Colonic mucosa (tissue), 4 donors: ENCODE data around the gene BRAT1. TPM values are rescaled to one million over a fixed set of nuclear protein-coding genes. Genes with fewer than 3 reads are reported as not detected.

Experiments used
- DNase-seq: peaks from one replicate; pipeline ENCODE4 v3.0.0-alpha.2; 2020
- H3K27ac ChIP-seq: fragments of 200-600 bp; one replicate; pipeline ENCODE4 v1.8.0; 2021
- H3K27me3 ChIP-seq: fragments of 200-600 bp; one replicate; pipeline ENCODE4 v1.8.0; 2021
- H3K36me3 ChIP-seq: fragments of 200-600 bp; one replicate; pipeline ENCODE4 v1.8.0; 2021
- H3K4me1 ChIP-seq: fragments of 200-600 bp; one replicate; pipeline ENCODE4 v1.8.0; 2021; ENCODE audit warnings: mild to moderate bottlenecking
- H3K4me3 ChIP-seq: fragments of 200-600 bp; one replicate; pipeline ENCODE4 v1.8.0; 2021
- H3K9ac ChIP-seq, 2 donors: one replicate each; pipeline ENCODE4 v1.7.0; 2013; ENCODE audit warnings: control low read depth in 2 of 2, low read depth in 2 of 2, low read length in 2 of 2
- H3K9me3 ChIP-seq: fragments of 200-600 bp; one replicate; pipeline ENCODE4 v1.8.0; 2021
- CTCF ChIP-seq: fragments of 200-600 bp; IDR thresholded peaks from one replicate; pipeline ENCODE4 v1.8.0; 2022; ENCODE audit warnings: antibody characterized with exemption, mild to moderate bottlenecking
- intact Hi-C: fragments of 100-400 bp; cut with DNase I; formaldehyde crosslinking; loops from one replicate; pipeline ENCODE4 v1.14.1; 2022
- total RNA-seq, 2 donors: library from RNA; stranded (reverse); fragmentation: NEBNext Ultra II Directional in 1 of 2; extraction: Animal tissue kit (Norgen Biotek cat#: 25700) in 1 of 2; gene quantifications; one replicate each; pipeline ENCODE4 v1.2.1, GENCODE V29; 2021
- donor health status: healthy.
- donor health status: DM: no; HTN: no; CAD: no.
- donor health status: DM: no; HTN: no; CAD: no.

Gene BRAT1
- total RNA-seq = 10 to 100 TPM; 19.3 to 40.0 TPM

- peak within 1 kb of the TSS; percentile 98 for H3K27ac ChIP-seq
- peak within 1 kb of the TSS; percentile 70 to 98 for H3K9ac ChIP-seq
- no peaks in the 10 kb centered on the region for H3K9me3 ChIP-seq
- intact Hi-C loops = no loop called here
- DNase-seq = peak; percentile 98
- no peaks in the 10 kb centered on the region for H3K36me3 ChIP-seq
- no peaks in the 10 kb centered on the region for H3K27me3 ChIP-seq
- peaks cover 15% of the 10 kb centered on the region for H3K4me1 ChIP-seq
- peak; percentile 23 for TF ChIP-seq CTCF
- peak within 1 kb of the TSS; percentile 95 for H3K4me3 ChIP-seq
These were observed at the start of gene BRAT1 for GRCh38 chr7:2555121-2556052. Gene BRAT1, minus strand, starts transcription at chr7:2555524. Its CDS starts 1,093 bp downstream, at chr7:2554431.

DNA sequence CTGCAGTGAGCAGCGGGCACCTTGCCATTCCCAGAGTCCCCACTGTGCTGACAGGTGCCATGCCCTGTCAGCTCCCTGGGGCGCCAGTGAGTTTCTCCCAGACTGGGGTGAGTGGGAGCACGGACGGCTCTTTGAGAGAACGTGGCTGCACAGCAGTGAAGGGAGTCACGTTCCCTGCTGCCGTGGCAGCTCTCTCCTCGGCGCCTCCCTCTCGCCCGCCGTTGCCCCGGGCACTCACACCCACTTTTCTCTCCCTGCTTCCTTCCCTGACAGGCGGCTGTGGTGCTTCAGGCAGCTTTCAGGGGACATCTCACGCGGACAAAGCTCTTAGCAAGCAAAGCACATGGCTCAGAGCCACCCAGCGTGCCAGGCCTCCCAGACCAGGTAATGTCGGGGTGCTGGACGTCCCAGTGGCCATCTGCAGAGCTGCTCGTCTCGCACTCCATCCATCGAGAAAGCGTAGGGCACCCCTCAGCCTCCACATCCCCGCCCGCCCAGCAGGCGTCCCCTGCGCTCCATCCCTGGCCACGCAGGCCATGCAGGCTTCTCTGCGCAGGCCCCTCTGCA lies 49.4 kb upstream of the BRAT1 start:
- H3K27ac ChIP-seq = no peak overlapping the region
- H3K9ac ChIP-seq = no peak overlapping the region
- H3K27me3 ChIP-seq = no peaks in the 10 kb centered on the region
- no peak overlapping the region for H3K4me3 ChIP-seq
- H3K36me3 ChIP-seq = no peaks in the 10 kb centered on the region
- no peaks in the 10 kb centered on the region for H3K4me1 ChIP-seq
- intact Hi-C loops = no loop called here
- no peak for TF ChIP-seq CTCF
- H3K9me3 ChIP-seq = no peaks in the 10 kb centered on the region
- DNase-seq = no peak

DNA sequence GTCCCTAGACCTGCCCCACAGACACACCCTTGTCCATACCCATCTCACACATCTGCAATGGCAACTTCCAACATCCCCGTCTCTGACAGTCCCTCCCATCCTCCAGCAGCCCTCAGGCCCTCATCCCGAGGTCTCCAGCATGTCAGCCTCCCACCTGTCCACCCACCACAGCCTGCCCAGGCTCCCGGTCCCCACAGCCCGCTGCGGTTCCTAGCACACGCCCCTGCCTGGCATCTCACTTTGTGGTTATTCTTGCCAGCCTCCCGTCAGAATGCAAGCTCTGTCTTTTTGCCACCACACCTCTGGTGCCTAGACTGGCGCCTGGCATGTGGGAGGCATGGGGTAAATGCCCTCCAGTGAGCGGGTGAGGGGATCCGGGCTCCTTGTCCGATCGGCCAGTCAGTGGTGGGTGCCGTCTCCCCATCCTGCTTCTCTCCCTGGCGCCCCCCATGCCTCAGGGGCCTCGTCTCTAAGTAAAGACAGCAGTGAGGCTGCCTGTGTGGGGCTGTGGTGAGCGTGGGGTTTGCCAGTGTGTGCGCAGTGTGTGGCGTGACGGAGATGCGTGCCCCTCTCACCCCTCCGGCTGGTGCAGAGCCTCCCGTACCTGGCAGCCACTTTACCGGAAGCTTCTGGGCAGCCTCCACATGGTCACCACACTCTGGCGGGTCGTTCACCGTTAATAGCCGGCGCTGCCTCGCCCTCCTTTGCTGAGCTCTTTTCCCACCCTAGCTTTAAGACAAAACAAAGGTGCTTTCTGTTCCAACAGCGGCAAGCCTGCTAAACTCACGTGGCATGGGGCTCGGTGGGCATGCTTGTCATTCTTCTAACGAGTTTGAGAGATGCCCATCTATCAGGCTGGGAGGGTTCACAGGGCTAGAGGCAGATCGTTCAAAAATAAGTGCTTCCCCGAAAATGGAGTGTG lies 48.0 kb upstream of the BRAT1 start:
- no peaks in the 10 kb centered on the region for H3K4me1 ChIP-seq
- TF ChIP-seq CTCF = no peak
- H3K9ac ChIP-seq = no peak overlapping the region
- H3K27me3 ChIP-seq = no peaks in the 10 kb centered on the region
- no peak overlapping the region for H3K4me3 ChIP-seq
- DNase-seq = no peak
- H3K27ac ChIP-seq = no peak overlapping the region
- intact Hi-C loops = no loop called here
- no peaks in the 10 kb centered on the region for H3K36me3 ChIP-seq
- no peaks in the 10 kb centered on the region for H3K9me3 ChIP-seq

DNA sequence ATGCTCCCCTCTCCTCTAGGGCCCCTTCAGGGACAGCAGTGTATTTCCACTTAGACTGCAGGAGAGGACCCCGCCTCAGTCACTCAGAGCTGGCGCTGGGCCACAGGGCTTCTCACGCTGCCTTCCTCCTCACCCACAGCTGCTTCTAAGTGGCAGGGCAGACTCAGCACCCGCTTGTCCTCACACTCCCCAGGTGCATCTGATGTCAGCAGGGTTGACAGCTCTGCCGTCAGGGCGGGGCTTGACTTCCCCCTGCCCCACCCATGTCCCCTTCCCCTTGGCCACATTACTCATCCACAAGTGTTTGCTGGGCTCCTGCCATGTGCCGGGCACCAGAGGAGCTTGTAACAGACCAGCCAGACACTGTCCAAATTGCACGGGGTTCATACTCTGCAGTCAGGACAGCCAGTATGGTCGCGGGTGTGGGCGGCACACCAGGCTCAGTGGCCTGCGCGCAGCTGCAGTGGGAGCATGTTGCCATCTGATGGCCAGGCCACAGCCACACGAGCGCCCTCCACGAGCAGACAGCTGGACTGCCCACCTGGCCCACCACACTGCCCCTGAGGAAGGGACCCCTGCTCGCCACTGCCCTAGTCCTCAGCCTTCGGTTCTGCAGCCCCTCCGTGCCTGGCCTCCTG lies 47.2 kb upstream of the BRAT1 start:
- H3K36me3 ChIP-seq = no peaks in the 10 kb centered on the region
- H3K9me3 ChIP-seq = no peaks in the 10 kb centered on the region
- no peak for TF ChIP-seq CTCF
- H3K4me1 ChIP-seq = no peaks in the 10 kb centered on the region
- intact Hi-C loops = no loop called here
- H3K27ac ChIP-seq = no peak overlapping the region
- no peak overlapping the region for H3K4me3 ChIP-seq
- no peaks in the 10 kb centered on the region for H3K27me3 ChIP-seq
- H3K9ac ChIP-seq = no peak overlapping the region
- no peak for DNase-seq

GRCh38 chr7:2601907-2602306 lies 46.6 kb upstream of the BRAT1 start:
- Histone ChIP-seq H3K27ac (no peak overlapping the region), H3K4me1 (no peaks in the 10 kb centered on the region), H3K4me3 (no peak overlapping the region), H3K9me3 (no peaks in the 10 kb centered on the region), H3K9ac (no peak overlapping the region), H3K36me3 (no peaks in the 10 kb centered on the region), H3K27me3 (no peaks in the 10 kb centered on the region)
- no peak for DNase-seq
- intact Hi-C loops = no loop called here
- no peak for TF ChIP-seq CTCF
